ENCODE measurements around the gene DVL2. TPM values are rescaled to one million over a fixed set of nuclear protein-coding genes. Genes with fewer than 3 reads are reported as not detected.

Gene DVL2
- total and polyA plus RNA-seq, 2 of the 13 experiments (the other 11 are each of a cell fraction or from before 2014, with no cell fraction given): 5.7 to 38.2 TPM

GRCh38 chr17:7184647-7185046 lies 49.7 kb downstream of the DVL2 start:
- ChIA-PET CTCF (ENCODE audit: low intra/inter-chr PET ratio, low total read pairs) (no interaction called here), POLR2A (interaction anchor here (0.8 to 4.0 kb wide), 16 partner anchors 9 to 989 kb away, joined by 3 to 24 read pairs (median 5); partner anchors contain the start of genes ACADVL, ASGR2, DLG4 and GABARAP)
- peaks cover 68% of the 10 kb centered on the region for H3K4me1 ChIP-seq (ENCODE audit: insufficient read depth, low read length)
- peak overlapping the region; percentile 75 for H3K4me2 ChIP-seq (ENCODE audit: low read depth, low read length)
- no peaks in the 10 kb centered on the region for H4K20me1 ChIP-seq (ENCODE audit: insufficient read depth, low read length)
- peak overlapping the region in 2 of 3 experiments; percentile 14 to 64; a peak in 3 of 6 replicates for H3K4me3 ChIP-seq (replicated peaks in 1 of 3; ENCODE audit: insufficient read depth in 1 of 3, low read depth in 2 of 3, low read length in 3 of 3)
- H3K36me3 ChIP-seq (replicated peaks in 1 of 2; ENCODE audit: control insufficient read depth in 1 of 2, insufficient read depth in 2 of 2, low read length in 2 of 2): no peaks in the 10 kb centered on the region
- no peaks in the 10 kb centered on the region for H3K27me3 ChIP-seq (ENCODE audit: control insufficient read depth in 1 of 2, insufficient read depth in 2 of 2, low read length in 2 of 2)
- no peak overlapping the region for H3K9ac ChIP-seq (ENCODE audit: insufficient read depth, low read depth, low read length)
- DNase-seq (ENCODE audit: low spot score) (no peak), FAIRE-seq (no peak), ATAC-seq (no peak)
- H3K9me3 ChIP-seq (ENCODE audit: low read length): no peaks in the 10 kb centered on the region
- intact Hi-C loops (cut with micrococcal nuclease; ENCODE audit: unreplicated experiment) (no loop called here), in situ Hi-C loops (cut with HindIII; ENCODE audit: extremely low pct_ligation_motif_present, low pct_unique_long_range_greater_than_20kb) (no loop called here)
- H3K27ac ChIP-seq (ENCODE audit: extremely low read length, insufficient read depth, low read length): peak overlapping the region; percentile 60
- H3K79me2 ChIP-seq (ENCODE audit: insufficient read depth, low read length): no peaks in the 10 kb centered on the region
- no peak overlapping the region for H2AFZ ChIP-seq (ENCODE audit: low read length)
- no TSS peak for BruUV-seq (replicated peaks)
- WGBS (ENCODE audit: low lambda C conversion rate): 39% methylated on average over 5 of the region's 6 CpGs
- no peak for TF ChIP-seq ZNF180 (CRISPR knock-in tag; IDR thresholded peaks at IDR 0.05; ENCODE audit: borderline replicate concordance, low read depth)
- no peak for TF ChIP-seq ZNF138 (CRISPR knock-in tag; IDR thresholded peaks at IDR 0.05; ENCODE audit: low read depth)
- TF ChIP-seq ZNF543 (CRISPR knock-in tag; IDR thresholded peaks at IDR 0.05): 0 out of 2 replicates have a peak, but pooled peaks have one; percentile 15
- TF ChIP-seq MATR3 (CRISPR knock-in tag; IDR thresholded peaks at IDR 0.05): no peak
- no peak for TF ChIP-seq ZNF589 (CRISPR knock-in tag; conservative IDR thresholded peaks at IDR 0.05)
- TF ChIP-seq ZNF282 (IDR thresholded peaks at IDR 0.05; ENCODE audit: partially characterized antibody): no peak
- peak; percentile 95 for TF ChIP-seq ZNF629 (CRISPR knock-in tag; conservative IDR thresholded peaks at IDR 0.05)
- no peak for TF ChIP-seq JUN (CRISPR knock-in tag; IDR thresholded peaks at IDR 0.05)
- no peak for TF ChIP-seq ZBTB10 (CRISPR knock-in tag; IDR thresholded peaks at IDR 0.05; ENCODE audit: borderline replicate concordance)
- peak; percentile 12; the same call in 1 of the 2 replicates for TF ChIP-seq ATF7-NPFF (CRISPR knock-in tag; IDR thresholded peaks at IDR 0.05; ENCODE audit: low read depth)
- TF ChIP-seq NR2C2 (CRISPR knock-in tag; IDR thresholded peaks at IDR 0.05; ENCODE audit: borderline replicate concordance): no peak
- TF ChIP-seq ZNF251 (CRISPR knock-in tag; IDR thresholded peaks at IDR 0.05): no peak
- TF ChIP-seq ARID3A (IDR thresholded peaks at IDR 0.05; ENCODE audit: low read depth, low read length): no peak
- no peak for TF ChIP-seq KLF6 (CRISPR knock-in tag; IDR thresholded peaks at IDR 0.05)
- no peak for TF ChIP-seq ZFP62 (CRISPR knock-in tag; IDR thresholded peaks at IDR 0.05)
- no peak for TF ChIP-seq NFE2L2 (IDR thresholded peaks at IDR 0.05; ENCODE audit: low read length)
- no peak for TF ChIP-seq SAFB2 (CRISPR knock-in tag; IDR thresholded peaks at IDR 0.05; ENCODE audit: borderline replicate concordance, low read depth)
- no peak for TF ChIP-seq THYN1 (CRISPR knock-in tag; IDR thresholded peaks at IDR 0.05; ENCODE audit: borderline replicate concordance, low read depth)
- no peak for TF ChIP-seq CBFB (CRISPR knock-in tag; IDR thresholded peaks at IDR 0.05)
- no peak for TF ChIP-seq RARA (CRISPR knock-in tag; IDR thresholded peaks at IDR 0.05)
- TF ChIP-seq ZSCAN21 (CRISPR knock-in tag; IDR thresholded peaks at IDR 0.05; ENCODE audit: borderline replicate concordance): 0 out of 2 replicates have a peak, but pooled peaks have one; percentile 12
- no peak for TF ChIP-seq ZNF20 (CRISPR knock-in tag; IDR thresholded peaks at IDR 0.05)
- 0 out of 2 replicates have a peak, but pooled peaks have one; percentile 12 for TF ChIP-seq KAT7 (CRISPR knock-in tag; IDR thresholded peaks at IDR 0.05; ENCODE audit: borderline replicate concordance)
- TF ChIP-seq ZNF350 (CRISPR knock-in tag; IDR thresholded peaks at IDR 0.05; ENCODE audit: borderline replicate concordance, low read depth): no peak

Data from HepG2 (cell line).